DOHH2 (cell line): ENCODE data around the gene MAP7D1.

ENCODE experiments used
- CTCF ChIP-seq: fragments of 200-600 bp; sonication (generic); IDR thresholded peaks from one replicate; pipeline ENCODE4 v1.5.1; 2014; ENCODE audit warnings: antibody characterized with exemption, mild to moderate bottlenecking, low read depth, low read length; ENCODE audit not compliant: poor library complexity, severe bottlenecking
- EZH2phosphoT487 ChIP-seq: fragments of 200-600 bp; sonication (generic); IDR thresholded peaks from 2 replicates; pipeline ENCODE4 v1.6.1; 2017; ENCODE audit warnings: borderline replicate concordance, mild to moderate bottlenecking, antibody characterized with exemption, low read length, moderate library complexity, mixed read lengths

DNA sequence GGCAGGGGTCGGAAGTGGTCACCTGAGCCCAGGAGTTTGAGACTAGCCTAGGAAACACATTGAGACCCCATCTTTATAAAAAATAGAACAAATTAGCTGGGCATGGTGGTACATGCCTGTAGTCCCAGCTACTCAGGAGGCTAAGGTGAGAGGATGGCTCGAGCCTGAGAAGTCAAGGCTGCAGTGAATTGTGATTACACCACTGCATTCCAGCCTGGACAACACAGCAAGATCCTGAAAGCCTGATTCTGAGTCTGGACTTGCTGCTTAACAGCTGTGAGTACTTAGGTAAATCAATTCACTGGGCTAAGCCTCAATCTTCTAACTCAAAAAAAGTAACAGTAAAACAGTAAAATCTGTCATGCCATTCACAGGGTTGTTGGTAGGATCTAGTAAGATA is 11.5 kb upstream of the MAP7D1 start:
- TF ChIP-seq CTCF (no peak), EZH2phosphoT487 (no peak)
